ENCODE measurements around the gene KRTAP10-8.
"Not testable (repeated sequence)": the region's sequence is repeated elsewhere in the genome, so short reads cannot be mapped to it uniquely, and the experiment has no call there.

The KRTAP10-8 gene

GRCh38 chr21:44600118-44600978 is 11.5 kb upstream of the KRTAP10-8 start, which contains the start of gene KRTAP10-7:
KRTAP10-7 (plus strand) TSS chr21:44600597; CDS start chr21:44600622, 25 bp downstream.
- not testable (repeated sequence) for DNase-seq

GRCh38 chr21:44601091-44601490 is 10.8 kb upstream of the KRTAP10-8 start:
- DNase-seq, result not testable (repeated sequence)

GRCh38 chr21:44601596-44602462 is 10.1 kb upstream of the KRTAP10-8 start:
- DNase-seq, result no peak

- DNase-seq, result no peak
These were observed 9.4 kb upstream of the KRTAP10-8 start for GRCh38 chr21:44602463-44602850.

GRCh38 chr21:44603109-44603875 is 8.6 kb upstream of the KRTAP10-8 start:
- no peak for DNase-seq

- no peak for DNase-seq
These were observed 8.0 kb upstream of the KRTAP10-8 start for GRCh38 chr21:44603911-44604310.

GRCh38 chr21:44606495-44606894 is 5.4 kb upstream of the KRTAP10-8 start:
- no peak for DNase-seq

GRCh38 chr21:44609193-44609592 is 2.7 kb upstream of the KRTAP10-8 start:
- no peak for DNase-seq

- DNase-seq, result not testable (repeated sequence)
These were observed 1.6 kb upstream of the KRTAP10-8 start for GRCh38 chr21:44610157-44610843.

GRCh38 chr21:44611551-44611950 is 328 bp upstream of the KRTAP10-8 start:
- no peak for DNase-seq

- no peak for DNase-seq
These were observed 870 bp downstream of the KRTAP10-8 start for GRCh38 chr21:44612669-44613229.

GRCh38 chr21:44613386-44614155 is 1.7 kb downstream of the KRTAP10-8 start:
- no peak for DNase-seq

GRCh38 chr21:44614161-44614631 is 2.3 kb downstream of the KRTAP10-8 start:
- no peak for DNase-seq

- no peak for DNase-seq
These were observed 3.1 kb downstream of the KRTAP10-8 start for GRCh38 chr21:44614961-44615391.

- no peak for DNase-seq
These were observed 3.6 kb downstream of the KRTAP10-8 start for GRCh38 chr21:44615466-44615865.

GRCh38 chr21:44615911-44616590 is 4.2 kb downstream of the KRTAP10-8 start:
- no peak for DNase-seq

GRCh38 chr21:44616591-44616926 is 4.7 kb downstream of the KRTAP10-8 start:
- no peak for DNase-seq

GRCh38 chr21:44617071-44617501 is 5.2 kb downstream of the KRTAP10-8 start:
- no peak for DNase-seq

GRCh38 chr21:44618504-44618903 is 6.6 kb downstream of the KRTAP10-8 start:
- DNase-seq, result no peak

GRCh38 chr21:44618909-44619308 is 7.0 kb downstream of the KRTAP10-8 start:
- peak; percentile 57 to 66 for DNase-seq

Measured in activated CD4-positive, alpha-beta T cell treated with anti-CD3 and anti-CD28 coated beads for 4 hours (primary cell).